HepG2 (cell line): Measurements from ENCODE around the gene RAC3. TPM values are rescaled to one million over a fixed set of nuclear protein-coding genes. Genes with fewer than 3 reads are reported as not detected.

Source experiments
- CC2D1A ChIP-seq: sonication (generic); formaldehyde crosslinking; IDR thresholded peaks from 2 replicates; pipeline ENCODE4 v1.8.1; 2023; ENCODE audit warnings: mild to moderate bottlenecking, missing genetic modification reagents
- HOMEZ ChIP-seq: IDR thresholded peaks from 2 replicates; pipeline ENCODE4 v1.6.1; 2016; ENCODE audit warnings: low read depth
- KAT8 ChIP-seq: IDR thresholded peaks from 2 replicates; pipeline ENCODE4 v1.6.1; 2016; ENCODE audit warnings: missing genetic modification reagents, missing compliant biosample characterization
- KDM3A ChIP-seq: IDR thresholded peaks from 2 replicates; pipeline ENCODE4 v1.6.1; 2018; ENCODE audit warnings: low read depth, missing compliant biosample characterization
- MTF1 ChIP-seq: sonication (generic); formaldehyde crosslinking; IDR thresholded peaks from 2 replicates; pipeline ENCODE4 v1.5.0; 2020; ENCODE audit warnings: missing genetic modification reagents
- NBN ChIP-seq: fragments of 450-650 bp; conservative IDR thresholded peaks from 2 replicates; pipeline ENCODE4 v1.6.1; 2017
- SP5 ChIP-seq: IDR thresholded peaks from 2 replicates; pipeline ENCODE4 v1.6.1; 2016; ENCODE audit warnings: low read depth, borderline replicate concordance
- YEATS2 ChIP-seq: sonication (generic); formaldehyde crosslinking; IDR thresholded peaks from 2 replicates; pipeline ENCODE4 v1.4.0; 2020; ENCODE audit warnings: missing genetic modification reagents, borderline replicate concordance
- ZBED4 ChIP-seq: sonication (generic); formaldehyde crosslinking; IDR thresholded peaks from 2 replicates; pipeline ENCODE4 v1.4.0; 2020; ENCODE audit warnings: missing genetic modification reagents, borderline replicate concordance
- ZFP36 ChIP-seq: fragments of 150-350 bp; IDR thresholded peaks from 2 replicates; pipeline ENCODE4 v1.6.1; 2018; ENCODE audit warnings: borderline replicate concordance, low read length, low read depth; ENCODE audit not compliant: partially characterized antibody
- ZNF496 ChIP-seq: sonication (generic); formaldehyde crosslinking; IDR thresholded peaks from 2 replicates; pipeline ENCODE4 v1.8.1; 2023; ENCODE audit warnings: mild to moderate bottlenecking, moderate library complexity, missing genetic modification reagents; ENCODE audit not compliant: insufficient replicate concordance
- ZNF580 ChIP-seq: IDR thresholded peaks from 2 replicates; pipeline ENCODE4 v1.6.1; 2016; ENCODE audit warnings: low read depth, borderline replicate concordance
- ZNF652 ChIP-seq: IDR thresholded peaks from 2 replicates; pipeline ENCODE4 v1.6.1; 2016; ENCODE audit warnings: low read depth, borderline replicate concordance
- ZNF773 ChIP-seq: sonication (generic); formaldehyde crosslinking; IDR thresholded peaks from 2 replicates; pipeline ENCODE4 v1.4.0; 2020; ENCODE audit warnings: missing genetic modification reagents, borderline replicate concordance
- ZNF839 ChIP-seq: sonication (generic); formaldehyde crosslinking; IDR thresholded peaks from 2 replicates; pipeline ENCODE4 v1.4.0; 2020; ENCODE audit warnings: missing genetic modification reagents, mild to moderate bottlenecking, borderline replicate concordance
- polyA plus RNA-seq, 8 experiments: library from polyadenylated mRNA; depleted of rRNA in 3 of 8; stranded (reverse) in 7 of 8; unstranded in 1 of 8; fragments of >200 nt; fragmentation: Illumina TruSeq in 4 of 8; extraction: Trizol in 4 of 8; gene quantifications; 2 replicates each; pipeline versions ENCODE4 v1.2.1 to v1.2.3, GENCODE V29; 2011 to 2016; ENCODE audit warnings: low read depth in 4 of 8, missing spikeins in 1 of 8, mixed read lengths in 1 of 8; ENCODE audit not compliant: insufficient read depth in 1 of 8
- total RNA-seq, 5 experiments: library from RNA; depleted of rRNA; stranded (reverse); fragments of >200 nt; fragmentation: Illumina TruSeq; extraction: Trizol; gene quantifications; 2 replicates each; pipeline ENCODE4 v1.2.3, GENCODE V29; 2016; ENCODE audit warnings: low read depth in 1 of 5
- TF ChIP-seq, protein P1 (sequence below): sonication (generic); formaldehyde crosslinking; IDR thresholded peaks from 2 replicates; pipeline ENCODE4 v1.4.0; 2020; ENCODE audit warnings: mild to moderate bottlenecking, missing genetic modification reagents
- TF ChIP-seq, protein P2 (sequence below): sonication (generic); formaldehyde crosslinking; IDR thresholded peaks from 2 replicates; pipeline ENCODE4 v1.4.0; 2020; ENCODE audit warnings: mild to moderate bottlenecking, missing genetic modification reagents
- TF ChIP-seq, protein P3 (sequence below): sonication (generic); formaldehyde crosslinking; IDR thresholded peaks from 2 replicates; pipeline ENCODE4 v1.9.0; 2021; ENCODE audit warnings: missing genetic modification reagents, borderline replicate concordance

Gene RAC3
- total and polyA plus RNA-seq, 2 of the 13 experiments (the other 11 are each of a cell fraction or from before 2014, with no cell fraction given): 10.5 to 21.3 TPM

DNA sequence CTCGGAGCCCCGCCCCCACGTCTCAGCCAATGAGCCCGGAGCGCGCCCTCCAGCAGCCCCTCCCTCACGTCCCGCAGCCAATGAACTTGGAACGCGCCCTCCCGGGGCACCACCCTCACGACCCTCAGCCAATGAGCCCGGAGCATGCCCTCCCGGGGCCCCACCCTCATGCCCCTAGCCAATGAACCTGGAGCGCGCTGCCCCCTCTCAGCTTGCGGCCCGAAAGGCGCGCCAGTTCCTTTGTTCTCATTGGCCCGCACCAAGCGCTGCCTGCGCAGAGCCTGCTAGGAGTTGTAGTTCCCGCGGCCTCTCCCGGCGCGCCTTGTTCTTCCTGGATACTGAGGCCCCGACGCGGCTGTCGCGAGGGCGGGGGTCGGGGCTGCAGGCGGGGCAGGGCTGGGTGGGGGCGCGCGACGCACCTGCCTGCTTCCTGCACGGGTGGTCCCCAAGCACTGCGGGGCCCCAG, 8.5 kb upstream of the RAC3 start, which contains the start of gene LRRC45 (continued):
- TF ChIP-seq, protein P1, sequence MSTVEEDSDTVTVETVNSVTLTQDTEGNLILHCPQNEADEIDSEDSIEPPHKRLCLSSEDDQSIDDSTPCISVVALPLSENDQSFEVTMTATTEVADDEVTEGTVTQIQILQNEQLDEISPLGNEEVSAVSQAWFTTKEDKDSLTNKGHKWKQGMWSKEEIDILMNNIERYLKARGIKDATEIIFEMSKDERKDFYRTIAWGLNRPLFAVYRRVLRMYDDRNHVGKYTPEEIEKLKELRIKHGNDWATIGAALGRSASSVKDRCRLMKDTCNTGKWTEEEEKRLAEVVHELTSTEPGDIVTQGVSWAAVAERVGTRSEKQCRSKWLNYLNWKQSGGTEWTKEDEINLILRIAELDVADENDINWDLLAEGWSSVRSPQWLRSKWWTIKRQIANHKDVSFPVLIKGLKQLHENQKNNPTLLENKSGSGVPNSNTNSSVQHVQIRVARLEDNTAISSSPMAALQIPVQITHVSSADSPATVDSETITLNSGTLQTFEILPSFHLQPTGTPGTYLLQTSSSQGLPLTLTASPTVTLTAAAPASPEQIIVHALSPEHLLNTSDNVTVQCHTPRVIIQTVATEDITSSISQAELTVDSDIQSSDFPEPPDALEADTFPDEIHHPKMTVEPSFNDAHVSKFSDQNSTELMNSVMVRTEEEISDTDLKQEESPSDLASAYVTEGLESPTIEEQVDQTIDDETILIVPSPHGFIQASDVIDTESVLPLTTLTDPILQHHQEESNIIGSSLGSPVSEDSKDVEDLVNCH (CRISPR knock-in tag): no peak
- TF ChIP-seq NBN: no peak
- TF ChIP-seq ZNF580 (CRISPR knock-in tag): no peak
- TF ChIP-seq, protein P2, sequence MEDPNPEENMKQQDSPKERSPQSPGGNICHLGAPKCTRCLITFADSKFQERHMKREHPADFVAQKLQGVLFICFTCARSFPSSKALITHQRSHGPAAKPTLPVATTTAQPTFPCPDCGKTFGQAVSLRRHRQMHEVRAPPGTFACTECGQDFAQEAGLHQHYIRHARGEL (CRISPR knock-in tag): no peak
- TF ChIP-seq YEATS2 (CRISPR knock-in tag): peak; percentile 78
- TF ChIP-seq ZNF496 (CRISPR knock-in tag): no peak
- no peak for TF ChIP-seq KDM3A (CRISPR knock-in tag)
- TF ChIP-seq HOMEZ (CRISPR knock-in tag): no peak
- no peak for TF ChIP-seq CC2D1A (CRISPR knock-in tag)
- TF ChIP-seq KAT8 (CRISPR knock-in tag): no peak
- no peak for TF ChIP-seq MTF1
- TF ChIP-seq SP5 (CRISPR knock-in tag): peak; percentile 63; the same call in 1 of the 2 replicates
- no peak for TF ChIP-seq ZNF839
- no peak for TF ChIP-seq ZNF773 (CRISPR knock-in tag)
- TF ChIP-seq ZBED4: no peak
- no peak for TF ChIP-seq ZFP36
- TF ChIP-seq, protein P3, sequence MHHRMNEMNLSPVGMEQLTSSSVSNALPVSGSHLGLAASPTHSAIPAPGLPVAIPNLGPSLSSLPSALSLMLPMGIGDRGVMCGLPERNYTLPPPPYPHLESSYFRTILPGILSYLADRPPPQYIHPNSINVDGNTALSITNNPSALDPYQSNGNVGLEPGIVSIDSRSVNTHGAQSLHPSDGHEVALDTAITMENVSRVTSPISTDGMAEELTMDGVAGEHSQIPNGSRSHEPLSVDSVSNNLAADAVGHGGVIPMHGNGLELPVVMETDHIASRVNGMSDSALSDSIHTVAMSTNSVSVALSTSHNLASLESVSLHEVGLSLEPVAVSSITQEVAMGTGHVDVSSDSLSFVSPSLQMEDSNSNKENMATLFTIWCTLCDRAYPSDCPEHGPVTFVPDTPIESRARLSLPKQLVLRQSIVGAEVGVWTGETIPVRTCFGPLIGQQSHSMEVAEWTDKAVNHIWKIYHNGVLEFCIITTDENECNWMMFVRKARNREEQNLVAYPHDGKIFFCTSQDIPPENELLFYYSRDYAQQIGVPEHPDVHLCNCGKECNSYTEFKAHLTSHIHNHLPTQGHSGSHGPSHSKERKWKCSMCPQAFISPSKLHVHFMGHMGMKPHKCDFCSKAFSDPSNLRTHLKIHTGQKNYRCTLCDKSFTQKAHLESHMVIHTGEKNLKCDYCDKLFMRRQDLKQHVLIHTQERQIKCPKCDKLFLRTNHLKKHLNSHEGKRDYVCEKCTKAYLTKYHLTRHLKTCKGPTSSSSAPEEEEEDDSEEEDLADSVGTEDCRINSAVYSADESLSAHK (CRISPR knock-in tag): no peak
- no peak for TF ChIP-seq ZNF652 (CRISPR knock-in tag)
